UCSD-AML1 (cell line): ENCODE results near the gene CENPX.
A peak's percentile ranks its signal among the peaks of the same experiment; 100 is the strongest.

ENCODE experiments used
- DNase-seq: peaks from one replicate; lab custom pipeline; 2025; ENCODE audit not compliant: unreplicated experiment; lab: John Stamatoyannopoulos, UW

The CENPX gene

GRCh38 chr17:82055023-82055964, 32.6 kb upstream of the CENPX start:
- no peak for DNase-seq

GRCh38 chr17:82054351-82055022, 31.8 kb upstream of the CENPX start:
- DNase-seq: no peak

GRCh38 chr17:82053556-82054263, 31.0 kb upstream of the CENPX start:
- no peak for DNase-seq

- no peak for DNase-seq
Measured at GRCh38 chr17:82053130-82053529, 30.5 kb upstream of the CENPX start.

GRCh38 chr17:82052638-82053059, 30.0 kb upstream of the CENPX start:
- DNase-seq: no peak

GRCh38 chr17:82051776-82052637, 29.3 kb upstream of the CENPX start, which contains the start of the genes GPS1 and RFNG:
TSS of gene GPS1 (plus strand) at chr17:82051898. CDS start at chr17:82051932, 34 bp downstream.
TSS of gene RFNG (minus strand) at chr17:82051811. CDS start at chr17:82051766, 45 bp downstream.
- peak; percentile 78 for DNase-seq

GRCh38 chr17:82050761-82051641, 28.3 kb upstream of the CENPX start:
- DNase-seq: no peak

GRCh38 chr17:82050152-82050760, 27.6 kb upstream of the CENPX start:
- no peak for DNase-seq

GRCh38 chr17:82049521-82049971, 26.9 kb upstream of the CENPX start:
- DNase-seq: no peak

GRCh38 chr17:82049106-82049505, 26.4 kb upstream of the CENPX start:
- DNase-seq: no peak

GRCh38 chr17:82048571-82048971, 25.9 kb upstream of the CENPX start:
- no peak for DNase-seq

GRCh38 chr17:82047914-82048570, 25.4 kb upstream of the CENPX start:
- DNase-seq: no peak

- DNase-seq: no peak
Measured at GRCh38 chr17:82047379-82047778, 24.7 kb upstream of the CENPX start.

- DNase-seq: no peak
Measured at GRCh38 chr17:82046903-82047302, 24.2 kb upstream of the CENPX start.

- no peak for DNase-seq
Measured at GRCh38 chr17:82045936-82046484, 23.3 kb upstream of the CENPX start.

GRCh38 chr17:82043507-82043906, 20.8 kb upstream of the CENPX start:
- DNase-seq: no peak

GRCh38 chr17:82042649-82043048, 20.0 kb upstream of the CENPX start:
- DNase-seq: no peak
